Measurements from ENCODE around the gene UROD. TPM values are rescaled to one million over a fixed set of nuclear protein-coding genes. Genes with fewer than 3 reads are reported as not detected.
A peak's percentile ranks its signal among the peaks of the same experiment; 100 is the strongest.

Gene UROD
- polyA plus RNA-seq (2011; rRNA removed) (185 and 226 TPM in 2 replicates), polyA minus RNA-seq (2011; rRNA and poly(A)+ RNA removed) (110 and 151 TPM in 2 replicates)

DNA sequence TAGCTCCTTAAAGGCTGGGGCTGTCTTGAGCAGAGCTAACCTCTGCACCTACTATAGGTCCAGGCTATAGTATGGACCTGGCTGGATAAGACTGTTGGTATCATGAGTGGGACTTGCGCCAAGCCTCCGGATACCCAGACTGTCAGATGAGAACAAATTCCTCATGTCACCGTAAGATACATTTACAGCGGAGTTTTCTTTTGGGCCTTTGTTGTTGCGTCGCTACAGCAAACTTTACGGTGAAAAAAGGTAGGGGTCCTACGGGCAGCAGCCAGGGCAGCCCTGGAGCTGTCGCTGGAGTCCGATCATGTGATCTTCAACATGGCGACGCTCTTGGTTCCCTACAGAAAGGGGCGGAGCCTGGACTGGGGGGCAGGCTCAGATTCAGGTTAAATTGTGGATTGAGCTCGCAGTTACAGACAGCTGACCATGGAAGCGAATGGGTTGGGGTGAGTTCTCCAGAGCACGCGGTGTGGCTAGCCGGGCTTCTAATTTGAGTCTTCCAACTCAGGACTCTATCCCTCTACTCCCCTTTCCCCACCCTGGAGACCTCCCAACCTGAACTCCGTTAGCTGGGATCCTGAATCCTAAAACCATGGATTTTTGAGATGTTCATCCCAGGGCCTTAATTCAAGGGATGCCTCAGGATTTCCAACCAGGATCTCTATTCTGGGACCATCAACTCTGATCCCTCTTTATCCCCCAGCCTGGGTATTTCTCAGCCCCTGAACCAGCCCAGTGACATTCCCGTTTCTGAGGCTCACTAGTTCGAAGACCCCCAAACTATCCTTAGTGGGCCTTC, at the start of gene UROD:
TSS of gene UROD (plus strand) at position 418 of the 802 bp plus-strand sequence. CDS start at position 430, 12 bp downstream.
- TF ChIP-seq, protein P1, sequence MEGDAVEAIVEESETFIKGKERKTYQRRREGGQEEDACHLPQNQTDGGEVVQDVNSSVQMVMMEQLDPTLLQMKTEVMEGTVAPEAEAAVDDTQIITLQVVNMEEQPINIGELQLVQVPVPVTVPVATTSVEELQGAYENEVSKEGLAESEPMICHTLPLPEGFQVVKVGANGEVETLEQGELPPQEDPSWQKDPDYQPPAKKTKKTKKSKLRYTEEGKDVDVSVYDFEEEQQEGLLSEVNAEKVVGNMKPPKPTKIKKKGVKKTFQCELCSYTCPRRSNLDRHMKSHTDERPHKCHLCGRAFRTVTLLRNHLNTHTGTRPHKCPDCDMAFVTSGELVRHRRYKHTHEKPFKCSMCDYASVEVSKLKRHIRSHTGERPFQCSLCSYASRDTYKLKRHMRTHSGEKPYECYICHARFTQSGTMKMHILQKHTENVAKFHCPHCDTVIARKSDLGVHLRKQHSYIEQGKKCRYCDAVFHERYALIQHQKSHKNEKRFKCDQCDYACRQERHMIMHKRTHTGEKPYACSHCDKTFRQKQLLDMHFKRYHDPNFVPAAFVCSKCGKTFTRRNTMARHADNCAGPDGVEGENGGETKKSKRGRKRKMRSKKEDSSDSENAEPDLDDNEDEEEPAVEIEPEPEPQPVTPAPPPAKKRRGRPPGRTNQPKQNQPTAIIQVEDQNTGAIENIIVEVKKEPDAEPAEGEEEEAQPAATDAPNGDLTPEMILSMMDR (IDR thresholded peaks at IDR 0.05; ENCODE audit: low read depth, low read length), result no peak
- Histone ChIP-seq H3K27me3 (ENCODE audit: control insufficient read depth, insufficient read depth, low read length) (no peaks in the 10 kb centered on the region), H3K9me3 (ENCODE audit: control insufficient read depth, insufficient read depth, low read length) (no peaks in the 10 kb centered on the region; the same call in 1 of the 2 replicates), H3K4me3 (ENCODE audit: low read depth, low read length) (peak within 1 kb of the TSS; percentile 92), H3K27ac (ENCODE audit: low read depth, low read length) (peak within 1 kb of the TSS; percentile 82)
- ChIA-PET POLR2A (interaction anchor here (0.9 to 3.5 kb wide), 14 partner anchors 26 to 509 kb away, joined by 3 to 38 read pairs (median 5); partner anchors contain the start of genes EIF2B3, MUTYH, PTCH2 and RNU5D-1), CTCF (interaction anchor here (0.7 to 11.4 kb wide), 13 partner anchors 9 to 481 kb away, joined by 3 to 616 read pairs (median 5); partner anchors contain the start of genes EIF2B3, RNU5D-1 and TESK2)
- DNase-seq (ENCODE audit: low read depth, low spot score), result peak; percentile 92

DNA sequence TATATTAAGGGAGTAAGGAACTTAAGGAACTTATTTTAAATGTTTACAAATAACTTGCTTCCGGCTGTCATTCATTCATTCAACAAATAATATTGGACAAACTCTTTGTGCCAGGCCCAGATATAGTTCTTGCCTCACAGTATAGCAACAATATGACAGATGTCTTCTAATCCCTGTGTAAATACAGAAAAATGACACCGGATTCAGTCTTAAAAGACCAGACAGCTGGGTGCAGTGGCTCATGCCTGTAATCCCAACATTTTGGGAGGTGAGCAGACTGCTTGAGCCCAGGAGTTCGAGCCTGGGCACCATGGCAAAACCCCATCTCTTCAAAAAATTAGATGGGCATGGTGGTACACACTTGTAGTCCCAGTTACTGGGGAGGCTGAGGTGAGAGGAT, 49.3 kb upstream of the UROD start:
- ChIA-PET POLR2A (no interaction called here), CTCF (no interaction called here)
- DNase-seq (ENCODE audit: low read depth, low spot score), result no peak
- TF ChIP-seq, protein P1 (IDR thresholded peaks at IDR 0.05; ENCODE audit: low read depth, low read length), result no peak
- Histone ChIP-seq H3K27me3 (ENCODE audit: control insufficient read depth, insufficient read depth, low read length) (no peaks in the 10 kb centered on the region), H3K9me3 (ENCODE audit: control insufficient read depth, insufficient read depth, low read length) (no peaks in the 10 kb centered on the region), H3K27ac (ENCODE audit: low read depth, low read length) (no peak overlapping the region), H3K4me3 (ENCODE audit: low read depth, low read length) (no peak overlapping the region)

DNA sequence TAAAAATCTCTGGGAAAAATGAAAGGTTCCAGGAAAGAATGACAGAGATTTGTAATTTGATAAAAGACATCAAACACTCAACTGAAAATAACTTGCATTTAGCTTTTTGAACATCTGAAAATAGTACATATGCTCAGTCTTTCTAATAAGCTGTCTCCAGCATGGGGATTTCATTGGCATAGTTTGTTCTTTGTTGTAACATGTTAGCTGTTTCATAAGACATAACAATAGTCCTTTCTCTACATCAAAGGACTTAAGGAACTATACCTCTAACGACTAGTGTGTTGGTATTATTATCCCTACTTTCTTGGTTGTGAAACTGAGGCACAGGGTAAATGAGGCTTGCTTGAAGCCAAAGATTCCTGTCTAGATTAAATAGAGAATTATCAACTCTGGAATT, 47.7 kb upstream of the UROD start:
- TF ChIP-seq, protein P1 (IDR thresholded peaks at IDR 0.05; ENCODE audit: low read depth, low read length), result no peak
- POLR2A ChIA-PET, result no interaction called here
- DNase-seq (ENCODE audit: low read depth, low spot score), result no peak
- Histone ChIP-seq H3K9me3 (ENCODE audit: control insufficient read depth, insufficient read depth, low read length) (no peaks in the 10 kb centered on the region), H3K4me3 (ENCODE audit: low read depth, low read length) (no peak overlapping the region), H3K27me3 (ENCODE audit: control insufficient read depth, insufficient read depth, low read length) (no peaks in the 10 kb centered on the region), H3K27ac (ENCODE audit: low read depth, low read length) (no peak overlapping the region)
- CTCF ChIA-PET, result no interaction called here

DNA sequence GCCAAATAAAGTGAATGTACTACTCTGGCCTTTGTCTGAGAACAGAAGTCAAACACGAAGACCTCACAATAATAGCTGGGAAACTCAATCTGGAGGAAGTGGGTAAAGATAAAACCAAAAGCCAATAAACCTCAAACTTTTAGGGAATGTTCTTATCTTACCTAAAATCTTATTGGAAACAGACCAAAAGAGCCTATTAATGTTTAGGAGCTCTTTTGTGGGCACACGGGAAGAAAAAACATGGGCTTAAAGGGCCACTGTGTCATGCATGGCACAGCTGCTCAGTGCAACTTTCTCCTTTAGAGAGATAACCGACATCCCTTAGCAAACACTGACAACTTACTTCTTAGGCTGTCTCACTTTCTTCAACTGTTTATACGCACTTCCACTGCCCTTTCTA, 41.7 kb upstream of the UROD start:
- H3K9me3 ChIP-seq (ENCODE audit: control insufficient read depth, insufficient read depth, low read length), result no peaks in the 10 kb centered on the region
- ChIA-PET CTCF (interaction anchor here (0.7 to 1.0 kb wide), 2 partner anchors 14 to 46 kb away, joined by 3 read pairs; no protein-coding TSS in a partner anchor), POLR2A (interaction anchor here (0.6 to 0.7 kb wide), 2 partner anchors 102 to 357 kb away, joined by 3 to 4 read pairs; no protein-coding TSS in a partner anchor)
- TF ChIP-seq, protein P1 (IDR thresholded peaks at IDR 0.05; ENCODE audit: low read depth, low read length), result no peak
- H3K4me3 ChIP-seq (ENCODE audit: low read depth, low read length), result no peak overlapping the region
- no peak for DNase-seq (ENCODE audit: low read depth, low spot score)
- H3K27ac ChIP-seq (ENCODE audit: low read depth, low read length), result no peak overlapping the region
- H3K27me3 ChIP-seq (ENCODE audit: control insufficient read depth, insufficient read depth, low read length), result no peaks in the 10 kb centered on the region

- no peak for DNase-seq (ENCODE audit: low read depth, low spot score)
- ChIA-PET CTCF (no interaction called here), POLR2A (no interaction called here)
These were observed 38.4 kb upstream of the UROD start for GRCh38 chr1:44973645-44974044.

More at GRCh38 chr1:44973645-44974044, 38.4 kb upstream of the UROD start:
- H3K27me3 ChIP-seq (ENCODE audit: control insufficient read depth, insufficient read depth, low read length), result no peaks in the 10 kb centered on the region
- H3K4me3 ChIP-seq (ENCODE audit: low read depth, low read length), result no peak overlapping the region
- no peaks in the 10 kb centered on the region for H3K9me3 ChIP-seq (ENCODE audit: control insufficient read depth, insufficient read depth, low read length)
- TF ChIP-seq, protein P1 (IDR thresholded peaks at IDR 0.05; ENCODE audit: low read depth, low read length), result no peak
- H3K27ac ChIP-seq (ENCODE audit: low read depth, low read length), result no peak overlapping the region

All from AG04450 (cell line).